ENCODE results near the gene CHAC2.
"Not testable (repeated sequence)": the region's sequence is repeated elsewhere in the genome, so short reads cannot be mapped to it uniquely, and the experiment has no call there.

The CHAC2 gene

GRCh38 chr2:53780056-53780455 is 12.5 kb downstream of the CHAC2 start:
- no peak for DNase-seq

- DNase-seq: no peak
Measured at GRCh38 chr2:53782676-53783075, 15.1 kb downstream of the CHAC2 start.

- DNase-seq: no peak
Measured at GRCh38 chr2:53784436-53784835, 16.8 kb downstream of the CHAC2 start.

- no peak for DNase-seq
Measured at GRCh38 chr2:53785366-53785765, 17.8 kb downstream of the CHAC2 start.

GRCh38 chr2:53786352-53786704 is 18.7 kb downstream of the CHAC2 start:
- DNase-seq: no peak

GRCh38 chr2:53786705-53787613 is 19.4 kb downstream of the CHAC2 start, which contains the start of the genes ASB3 and ERLEC1:
Gene ASB3, minus strand, starts transcription at chr2:53786953. Its CDS starts 21,381 bp downstream, at chr2:53765572.
Gene ERLEC1, plus strand, starts transcription at chr2:53787044. Its CDS starts 167 bp downstream, at chr2:53787211.
- DNase-seq: peak; percentile 76

GRCh38 chr2:53787614-53788289 is 20.1 kb downstream of the CHAC2 start:
- DNase-seq: peak; percentile 2

- DNase-seq: no peak
Measured at GRCh38 chr2:53793261-53793660, 25.7 kb downstream of the CHAC2 start.

GRCh38 chr2:53793821-53794220 is 26.2 kb downstream of the CHAC2 start:
- DNase-seq: peak; percentile 1

GRCh38 chr2:53801547-53801946 is 33.9 kb downstream of the CHAC2 start:
- DNase-seq: no peak

- no peak for DNase-seq
Measured at GRCh38 chr2:53802617-53803151, 35.1 kb downstream of the CHAC2 start.

- DNase-seq: no peak
Measured at GRCh38 chr2:53811601-53812000, 44.0 kb downstream of the CHAC2 start.

GRCh38 chr2:53813151-53813550 is 45.5 kb downstream of the CHAC2 start:
- DNase-seq: no peak

GRCh38 chr2:53818854-53819435 is 51.3 kb downstream of the CHAC2 start:
- DNase-seq: no peak

GRCh38 chr2:53819634-53820033 is 52.0 kb downstream of the CHAC2 start:
- no peak for DNase-seq

- no peak for DNase-seq
Measured at GRCh38 chr2:53820048-53820447, 52.4 kb downstream of the CHAC2 start.

- DNase-seq: no peak
Measured at GRCh38 chr2:53820711-53821110, 53.1 kb downstream of the CHAC2 start.

GRCh38 chr2:53821810-53822209 is 54.2 kb downstream of the CHAC2 start:
- no peak for DNase-seq

- DNase-seq: not testable (repeated sequence)
Measured at GRCh38 chr2:53823639-53824038, 56.0 kb downstream of the CHAC2 start.
